A549 (cell line): Measurements from ENCODE around the gene SNAP29.

Experiments used
- CHD2 ChIP-seq: fragments of 150-350 bp; IDR thresholded peaks from 2 replicates; pipeline ENCODE4 v1.6.1; 2014; ENCODE audit warnings: low read length; ENCODE audit not compliant: partially characterized antibody
- CTCF ChIP-seq: fragments of >200 bp; sonication (Bioruptor Twin); formaldehyde crosslinking; IDR thresholded peaks from 3 replicates; pipeline ENCODE4 v1.5.1; 2016
- JUN ChIP-seq, 2 experiments: fragments of >200 bp; sonication (Bioruptor Twin); formaldehyde crosslinking; IDR thresholded peaks; 2 replicates in 1 of 2; 3 replicates in 1 of 2; pipeline ENCODE4 v1.6.1; 2016 to 2017
- JUNB ChIP-seq: fragments of >200 bp; sonication (Bioruptor Twin); formaldehyde crosslinking; IDR thresholded peaks from 2 replicates; pipeline ENCODE4 v1.6.1; 2016
- MAX ChIP-seq: IDR thresholded peaks from 2 replicates; pipeline ENCODE4 v1.6.1; 2012
- MAZ ChIP-seq: fragments of 150-350 bp; IDR thresholded peaks from 2 replicates; pipeline ENCODE4 v1.6.1; 2014; ENCODE audit warnings: antibody characterized with exemption, low read depth, low read length, borderline replicate concordance
- NFE2L2 ChIP-seq: fragments of 150-350 bp; conservative IDR thresholded peaks from 2 replicates; pipeline ENCODE4 v1.6.1; 2014; ENCODE audit warnings: low read length
- NR3C1 ChIP-seq: fragments of >200 bp; sonication (Bioruptor Twin); formaldehyde crosslinking; IDR thresholded peaks from 3 replicates; pipeline ENCODE4 v1.6.1; 2017
- POLR2A ChIP-seq: IDR thresholded peaks from 2 replicates; pipeline ENCODE4 v1.6.1; 2012; ENCODE audit warnings: mild to moderate bottlenecking, low read length
- POLR2AphosphoS2 ChIP-seq: conservative IDR thresholded peaks from 2 replicates; pipeline ENCODE4 v1.6.1; 2012; ENCODE audit warnings: low read length, improper control_type of control experiment, inconsistent platforms
- REST ChIP-seq: fragments of 200-600 bp; sonication (generic); IDR thresholded peaks from 2 replicates; pipeline ENCODE4 v1.6.1; 2016; ENCODE audit warnings: antibody characterized with exemption, mild to moderate bottlenecking, moderate library complexity
- SMC3 ChIP-seq: fragments of >200 bp; sonication (Bioruptor Twin); formaldehyde crosslinking; IDR thresholded peaks from 3 replicates; pipeline ENCODE4 v1.6.1; 2018; ENCODE audit warnings: inconsistent platforms
- ZC3H11A ChIP-seq: fragments of 450-650 bp; IDR thresholded peaks from 2 replicates; pipeline ENCODE4 v1.6.1; 2014; ENCODE audit warnings: antibody characterized with exemption, mild to moderate bottlenecking
- TF ChIP-seq, protein P1 (sequence below): fragments of 450-650 bp; IDR thresholded peaks from 2 replicates; pipeline ENCODE4 v1.6.1; 2014; ENCODE audit warnings: antibody characterized with exemption

GRCh38 chr22:20863366-20863765 is 4.6 kb downstream of the SNAP29 start:
- TF ChIP-seq CTCF (no peak), JUN (IDR thresholded peaks at IDR 0.05) (no peak), SMC3 (no peak), MAZ (no peak), JUNB (no peak), CHD2 (no peak), NFE2L2 (no peak), MAX (no peak), POLR2AphosphoS2 (no peak), REST (no peak), ZC3H11A (no peak), POLR2A (no peak), NR3C1 (no peak)
- TF ChIP-seq, protein P1, sequence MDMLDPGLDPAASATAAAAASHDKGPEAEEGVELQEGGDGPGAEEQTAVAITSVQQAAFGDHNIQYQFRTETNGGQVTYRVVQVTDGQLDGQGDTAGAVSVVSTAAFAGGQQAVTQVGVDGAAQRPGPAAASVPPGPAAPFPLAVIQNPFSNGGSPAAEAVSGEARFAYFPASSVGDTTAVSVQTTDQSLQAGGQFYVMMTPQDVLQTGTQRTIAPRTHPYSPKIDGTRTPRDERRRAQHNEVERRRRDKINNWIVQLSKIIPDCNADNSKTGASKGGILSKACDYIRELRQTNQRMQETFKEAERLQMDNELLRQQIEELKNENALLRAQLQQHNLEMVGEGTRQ = no peak
